NCI-H345 (cell line): ENCODE measurements around the gene COQ8A.
"Not testable (repeated sequence)": the region's sequence is repeated elsewhere in the genome, so short reads cannot be mapped to it uniquely, and the experiment has no call there.

Experiments
- DNase-seq: peaks from one replicate; lab custom pipeline; 2025; lab: John Stamatoyannopoulos, UW

Gene COQ8A

GRCh38 chr1:226985239-226985838, 45.2 kb downstream of the COQ8A start:
- DNase-seq, result no peak

GRCh38 chr1:226985839-226986463, 45.9 kb downstream of the COQ8A start:
- no peak for DNase-seq

GRCh38 chr1:226986496-226987178, 46.5 kb downstream of the COQ8A start:
- no peak for DNase-seq

- no peak for DNase-seq
Measured at GRCh38 chr1:226987179-226987536, 47.1 kb downstream of the COQ8A start.

- no peak for DNase-seq
Measured at GRCh38 chr1:226987623-226988333, 47.7 kb downstream of the COQ8A start.

GRCh38 chr1:226988334-226988666, 48.2 kb downstream of the COQ8A start:
- no peak for DNase-seq

- DNase-seq, result no peak
Measured at GRCh38 chr1:226989085-226989920, 49.2 kb downstream of the COQ8A start.

GRCh38 chr1:226990133-226990716, 50.1 kb downstream of the COQ8A start:
- no peak for DNase-seq

- DNase-seq, result no peak
Measured at GRCh38 chr1:226991920-226992319, 51.8 kb downstream of the COQ8A start.

GRCh38 chr1:226993814-226994585, 53.9 kb downstream of the COQ8A start:
- DNase-seq, result no peak

- DNase-seq, result no peak
Measured at GRCh38 chr1:226994586-226995364, 54.7 kb downstream of the COQ8A start.

GRCh38 chr1:226995365-226996332, 55.6 kb downstream of the COQ8A start:
- DNase-seq, result no peak

GRCh38 chr1:226999579-226999978, 59.5 kb downstream of the COQ8A start:
- DNase-seq, result not testable (repeated sequence)

- DNase-seq, result no peak
Measured at GRCh38 chr1:227002531-227003049, 62.5 kb downstream of the COQ8A start.

GRCh38 chr1:227003165-227003564, 63.1 kb downstream of the COQ8A start:
- DNase-seq, result no peak

- no peak for DNase-seq
Measured at GRCh38 chr1:227004796-227005195, 64.7 kb downstream of the COQ8A start.

- DNase-seq, result no peak
Measured at GRCh38 chr1:227006226-227006796, 66.2 kb downstream of the COQ8A start.

- no peak for DNase-seq
Measured at GRCh38 chr1:227009937-227010336, 69.8 kb downstream of the COQ8A start.
